WTC11 (cell line): ENCODE measurements around the gene IGFBP4. TPM values are rescaled to one million over a fixed set of nuclear protein-coding genes. Genes with fewer than 3 reads are reported as not detected.

Source experiments
- ATAC-seq: fragments of 200-7000 bp; cut with Tn5 transposase; 2 replicates; pipeline ENCODE4 v1.10.0; 2021; ENCODE audit warnings: mild to moderate bottlenecking, moderate library complexity
- CTCF ChIA-PET: fragments of 300-600 bp; sonication (Branson Sonifier 250); formaldehyde crosslinking; loops from one replicate; lab custom pipeline; 2021; ENCODE audit warnings: antibody characterized with exemption; lab: Charles Lee
- POLR2A ChIA-PET: fragments of 350-600 bp; sonication (Branson Sonifier 250); formaldehyde crosslinking; loops from one replicate; lab custom pipeline; 2021; ENCODE audit warnings: antibody characterized with exemption; lab: Charles Lee
- DNase-seq: peaks from one replicate; pipeline ENCODE4 v3.0.0; 2021; ENCODE audit warnings: low spot score
- H3K27ac Mint-ChIP-seq: 2 replicates; pipeline ENCODE4 v1.8.0; 2021; ENCODE audit warnings: mixed read lengths
- H3K27me3 Mint-ChIP-seq: 2 replicates; pipeline ENCODE4 v1.8.0; 2021; ENCODE audit warnings: low read depth, mild to moderate bottlenecking, moderate library complexity, mixed read lengths
- H3K36me3 Mint-ChIP-seq: 2 replicates; pipeline ENCODE4 v1.8.0; 2021; ENCODE audit warnings: mixed read lengths
- H3K4me1 Mint-ChIP-seq: 2 replicates; pipeline ENCODE4 v1.8.0; 2022; ENCODE audit warnings: mixed read lengths
- H3K4me3 Mint-ChIP-seq: 2 replicates; pipeline ENCODE4 v1.8.0; 2021; ENCODE audit warnings: mild to moderate bottlenecking, moderate library complexity, mixed read lengths
- H3K9me3 Mint-ChIP-seq: 2 replicates; pipeline ENCODE4 v1.8.0; 2021; ENCODE audit warnings: mixed read lengths
- ESRRA ChIP-seq: sonication (generic); formaldehyde crosslinking; IDR thresholded peaks from 2 replicates; pipeline ENCODE4 v1.8.1; 2022; ENCODE audit warnings: mild to moderate bottlenecking, missing genetic modification reagents, borderline replicate concordance
- ETV6 ChIP-seq: sonication (generic); formaldehyde crosslinking; IDR thresholded peaks from 2 replicates; pipeline ENCODE4 v1.8.1; 2022; ENCODE audit warnings: mild to moderate bottlenecking, missing genetic modification reagents
- KAT7 ChIP-seq: sonication (generic); formaldehyde crosslinking; IDR thresholded peaks from 2 replicates; pipeline ENCODE4 v1.8.1; 2023; ENCODE audit warnings: missing genetic modification reagents, mild to moderate bottlenecking, borderline replicate concordance
- RELA ChIP-seq: sonication (generic); formaldehyde crosslinking; IDR thresholded peaks from 2 replicates; pipeline ENCODE4 v1.8.1; 2022; ENCODE audit warnings: missing genetic modification reagents, mild to moderate bottlenecking, borderline replicate concordance
- ZBTB21 ChIP-seq: sonication (generic); formaldehyde crosslinking; IDR thresholded peaks from 2 replicates; pipeline ENCODE4 v1.8.1; 2023; ENCODE audit warnings: mild to moderate bottlenecking, missing genetic modification reagents, borderline replicate concordance
- ZNF121 ChIP-seq: sonication (generic); formaldehyde crosslinking; IDR thresholded peaks from 2 replicates; pipeline ENCODE4 v1.8.0; 2023; ENCODE audit warnings: missing genetic modification reagents
- ZSCAN18 ChIP-seq: fragments of 250-450 bp; sonication (Bioruptor Pico); IDR thresholded peaks from 2 replicates; pipeline ENCODE4 v2.1.2; 2022; ENCODE audit warnings: mild to moderate bottlenecking, moderate library complexity
- total RNA-seq: library from RNA; stranded (reverse); gene quantifications from 3 replicates; pipeline ENCODE4 v1.2.3, GENCODE V29; 2021
- TF ChIP-seq, protein P1 (sequence below): fragments of 250-450 bp; sonication (Bioruptor Pico); IDR thresholded peaks from 2 replicates; pipeline ENCODE4 v1.9.0; 2021; ENCODE audit warnings: mild to moderate bottlenecking
- TF ChIP-seq, protein P2 (sequence below): sonication (generic); formaldehyde crosslinking; IDR thresholded peaks from 2 replicates; pipeline ENCODE4 v1.8.1; 2023; ENCODE audit warnings: mild to moderate bottlenecking, missing genetic modification reagents
- TF ChIP-seq, protein P3 (sequence below): sonication (generic); formaldehyde crosslinking; IDR thresholded peaks from 2 replicates; pipeline ENCODE4 v1.8.0; 2022; ENCODE audit warnings: missing genetic modification reagents
- TF ChIP-seq, protein P4 (sequence below): sonication (generic); formaldehyde crosslinking; IDR thresholded peaks from 2 replicates; pipeline ENCODE4 v1.8.1; 2023; ENCODE audit warnings: mild to moderate bottlenecking, missing genetic modification reagents

Gene IGFBP4
- total RNA-seq, 1 experiment from 2014 or later = 172 TPM

DNA sequence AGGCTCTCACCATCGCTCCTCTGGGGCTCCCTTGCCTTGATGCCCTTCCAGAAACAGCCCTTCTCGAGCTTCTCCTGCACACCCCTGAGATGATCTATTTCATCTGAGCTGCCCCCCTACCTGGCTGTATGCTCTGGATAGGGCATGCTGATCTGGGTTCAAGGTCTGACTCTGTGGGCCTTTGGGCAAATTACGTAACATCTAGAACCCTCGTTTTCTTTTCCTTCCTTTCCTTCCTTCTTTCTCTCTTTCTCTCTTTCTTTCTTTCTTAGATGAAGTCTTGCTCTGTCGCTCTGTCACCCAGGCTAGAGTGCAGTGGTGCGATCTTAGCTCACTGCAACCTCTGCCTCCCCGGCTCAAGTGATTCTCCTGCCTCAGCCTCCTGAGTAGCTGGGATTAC, 37.9 kb downstream of the IGFBP4 start:
- ATAC-seq (no peak), DNase-seq (no peak)
- CTCF ChIA-PET = interaction anchor here (1.1 kb wide), 2 partner anchors 48 to 52 kb away, joined by 3 to 6 read pairs; no protein-coding TSS in a partner anchor
- Mint-ChIP-seq H3K4me1 (peaks cover 55% of the 10 kb centered on the region), H3K9me3 (no peaks in the 10 kb centered on the region), H3K4me3 (no peak overlapping the region), H3K27me3 (no peaks in the 10 kb centered on the region; the same call in 1 of the 2 replicates), H3K36me3 (no peaks in the 10 kb centered on the region), H3K27ac (no peak overlapping the region)
- TF ChIP-seq KAT7 (no peak), ZSCAN18 (CRISPR knock-in tag) (no peak), ZNF121 (CRISPR knock-in tag) (no peak)
- TF ChIP-seq, protein P1, sequence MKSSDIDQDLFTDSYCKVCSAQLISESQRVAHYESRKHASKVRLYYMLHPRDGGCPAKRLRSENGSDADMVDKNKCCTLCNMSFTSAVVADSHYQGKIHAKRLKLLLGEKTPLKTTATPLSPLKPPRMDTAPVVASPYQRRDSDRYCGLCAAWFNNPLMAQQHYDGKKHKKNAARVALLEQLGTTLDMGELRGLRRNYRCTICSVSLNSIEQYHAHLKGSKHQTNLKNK (CRISPR knock-in tag) = no peak
- TF ChIP-seq, protein P2, sequence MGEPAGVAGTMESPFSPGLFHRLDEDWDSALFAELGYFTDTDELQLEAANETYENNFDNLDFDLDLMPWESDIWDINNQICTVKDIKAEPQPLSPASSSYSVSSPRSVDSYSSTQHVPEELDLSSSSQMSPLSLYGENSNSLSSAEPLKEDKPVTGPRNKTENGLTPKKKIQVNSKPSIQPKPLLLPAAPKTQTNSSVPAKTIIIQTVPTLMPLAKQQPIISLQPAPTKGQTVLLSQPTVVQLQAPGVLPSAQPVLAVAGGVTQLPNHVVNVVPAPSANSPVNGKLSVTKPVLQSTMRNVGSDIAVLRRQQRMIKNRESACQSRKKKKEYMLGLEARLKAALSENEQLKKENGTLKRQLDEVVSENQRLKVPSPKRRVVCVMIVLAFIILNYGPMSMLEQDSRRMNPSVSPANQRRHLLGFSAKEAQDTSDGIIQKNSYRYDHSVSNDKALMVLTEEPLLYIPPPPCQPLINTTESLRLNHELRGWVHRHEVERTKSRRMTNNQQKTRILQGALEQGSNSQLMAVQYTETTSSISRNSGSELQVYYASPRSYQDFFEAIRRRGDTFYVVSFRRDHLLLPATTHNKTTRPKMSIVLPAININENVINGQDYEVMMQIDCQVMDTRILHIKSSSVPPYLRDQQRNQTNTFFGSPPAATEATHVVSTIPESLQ (CRISPR knock-in tag) = no peak
- POLR2A ChIA-PET = interaction anchor here (1.3 kb wide), 1 partner anchor 9 kb away, joined by 5 read pairs; no protein-coding TSS in a partner anchor

DNA sequence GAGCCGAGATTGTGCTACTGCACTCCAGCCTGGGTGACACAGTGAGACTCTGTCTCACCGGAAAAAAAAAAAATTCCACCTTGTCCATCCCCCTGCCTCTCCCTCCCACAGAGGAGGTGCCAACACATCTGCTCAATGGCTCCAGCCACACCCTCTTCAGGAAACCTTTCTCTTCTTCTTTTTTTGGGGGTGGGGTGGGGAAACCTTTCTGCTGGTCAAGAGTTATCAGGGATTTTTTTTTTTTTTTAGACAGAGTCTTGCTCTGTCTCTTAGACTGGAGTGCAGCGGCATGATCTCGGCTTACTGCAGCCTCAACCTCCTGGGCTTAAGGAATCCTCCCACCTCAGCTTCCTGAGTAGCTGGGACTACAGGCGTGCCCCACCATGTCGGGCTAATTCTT, 39.5 kb downstream of the IGFBP4 start:
- H3K9me3 Mint-ChIP-seq = no peaks in the 10 kb centered on the region
- ChIA-PET CTCF (interaction anchor here (2.6 kb wide), 1 partner anchor 17 kb away, joined by 5 read pairs; no protein-coding TSS in a partner anchor), POLR2A (interaction anchor here (0.7 kb wide), 2 partner anchors 36 to 812 kb away, joined by 3 read pairs; no protein-coding TSS in a partner anchor)
- no peak for ATAC-seq
- DNase-seq = no peak
- no peak for TF ChIP-seq ZBTB21 (CRISPR knock-in tag)
- TF ChIP-seq, protein P3, sequence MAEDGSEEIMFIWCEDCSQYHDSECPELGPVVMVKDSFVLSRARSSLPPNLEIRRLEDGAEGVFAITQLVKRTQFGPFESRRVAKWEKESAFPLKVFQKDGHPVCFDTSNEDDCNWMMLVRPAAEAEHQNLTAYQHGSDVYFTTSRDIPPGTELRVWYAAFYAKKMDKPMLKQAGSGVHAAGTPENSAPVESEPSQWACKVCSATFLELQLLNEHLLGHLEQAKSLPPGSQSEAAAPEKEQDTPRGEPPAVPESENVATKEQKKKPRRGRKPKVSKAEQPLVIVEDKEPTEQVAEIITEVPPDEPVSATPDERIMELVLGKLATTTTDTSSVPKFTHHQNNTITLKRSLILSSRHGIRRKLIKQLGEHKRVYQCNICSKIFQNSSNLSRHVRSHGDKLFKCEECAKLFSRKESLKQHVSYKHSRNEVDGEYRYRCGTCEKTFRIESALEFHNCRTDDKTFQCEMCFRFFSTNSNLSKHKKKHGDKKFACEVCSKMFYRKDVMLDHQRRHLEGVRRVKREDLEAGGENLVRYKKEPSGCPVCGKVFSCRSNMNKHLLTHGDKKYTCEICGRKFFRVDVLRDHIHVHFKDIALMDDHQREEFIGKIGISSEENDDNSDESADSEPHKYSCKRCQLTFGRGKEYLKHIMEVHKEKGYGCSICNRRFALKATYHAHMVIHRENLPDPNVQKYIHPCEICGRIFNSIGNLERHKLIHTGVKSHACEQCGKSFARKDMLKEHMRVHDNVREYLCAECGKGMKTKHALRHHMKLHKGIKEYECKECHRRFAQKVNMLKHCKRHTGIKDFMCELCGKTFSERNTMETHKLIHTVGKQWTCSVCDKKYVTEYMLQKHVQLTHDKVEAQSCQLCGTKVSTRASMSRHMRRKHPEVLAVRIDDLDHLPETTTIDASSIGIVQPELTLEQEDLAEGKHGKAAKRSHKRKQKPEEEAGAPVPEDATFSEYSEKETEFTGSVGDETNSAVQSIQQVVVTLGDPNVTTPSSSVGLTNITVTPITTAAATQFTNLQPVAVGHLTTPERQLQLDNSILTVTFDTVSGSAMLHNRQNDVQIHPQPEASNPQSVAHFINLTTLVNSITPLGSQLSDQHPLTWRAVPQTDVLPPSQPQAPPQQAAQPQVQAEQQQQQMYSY (CRISPR knock-in tag) = no peak
- no peak for TF ChIP-seq RELA (CRISPR knock-in tag)
- TF ChIP-seq, protein P4, sequence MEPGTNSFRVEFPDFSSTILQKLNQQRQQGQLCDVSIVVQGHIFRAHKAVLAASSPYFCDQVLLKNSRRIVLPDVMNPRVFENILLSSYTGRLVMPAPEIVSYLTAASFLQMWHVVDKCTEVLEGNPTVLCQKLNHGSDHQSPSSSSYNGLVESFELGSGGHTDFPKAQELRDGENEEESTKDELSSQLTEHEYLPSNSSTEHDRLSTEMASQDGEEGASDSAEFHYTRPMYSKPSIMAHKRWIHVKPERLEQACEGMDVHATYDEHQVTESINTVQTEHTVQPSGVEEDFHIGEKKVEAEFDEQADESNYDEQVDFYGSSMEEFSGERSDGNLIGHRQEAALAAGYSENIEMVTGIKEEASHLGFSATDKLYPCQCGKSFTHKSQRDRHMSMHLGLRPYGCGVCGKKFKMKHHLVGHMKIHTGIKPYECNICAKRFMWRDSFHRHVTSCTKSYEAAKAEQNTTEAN (CRISPR knock-in tag) = no peak
- no peak for TF ChIP-seq ETV6 (CRISPR knock-in tag)
- TF ChIP-seq, all 79 proteins: peak for 0
- H3K27me3 Mint-ChIP-seq = no peaks in the 10 kb centered on the region; the same call in 1 of the 2 replicates
- H3K27ac Mint-ChIP-seq = no peak overlapping the region
- no peak overlapping the region for H3K4me3 Mint-ChIP-seq
- peaks cover 63% of the 10 kb centered on the region for H3K4me1 Mint-ChIP-seq
- no peaks in the 10 kb centered on the region for H3K36me3 Mint-ChIP-seq

GRCh38 chr17:40483679-40484078, 40.4 kb downstream of the IGFBP4 start:
- Mint-ChIP-seq H3K9me3 (no peaks in the 10 kb centered on the region), H3K27ac (no peak overlapping the region), H3K4me3 (no peak overlapping the region), H3K36me3 (no peaks in the 10 kb centered on the region), H3K27me3 (peaks cover 2% of the 10 kb centered on the region; the same call in 1 of the 2 replicates), H3K4me1 (peaks cover 70% of the 10 kb centered on the region)
- CTCF ChIA-PET = interaction anchor here (1.4 to 2.6 kb wide), 3 partner anchors 16 to 76 kb away, joined by 5 to 6 read pairs (median 5); no protein-coding TSS in a partner anchor
- DNase-seq (no peak), ATAC-seq (no peak)
- no peak for TF ChIP-seq ESRRA (CRISPR knock-in tag)
- POLR2A ChIA-PET = no interaction called here
